HepG2 (cell line): ENCODE results near the gene PLOD2. TPM values are rescaled to one million over a fixed set of nuclear protein-coding genes. Genes with fewer than 3 reads are reported as not detected.

Experiments
- ATAC-seq: fragments of 200-7000 bp; cut with Tn5 transposase; 3 replicates; pipeline ENCODE4 v1.9.1; 2020; ENCODE audit warnings: mild to moderate bottlenecking, moderate library complexity
- BruUV-seq: library from RNA; stranded (reverse); fragments of 400-500 nt; replicated peaks from 2 replicates; lab custom pipeline; 2021; lab: Mats Ljungman, UMichigan
- CTCF ChIA-PET: fragments of 300-600 bp; formaldehyde crosslinking; extraction: SDS; loops from one replicate; lab custom pipeline; 2021; ENCODE audit warnings: low total read pairs, inconsistent platforms, low intra/inter-chr PET ratio; lab: Yijun Ruan, JAX
- POLR2A ChIA-PET: fragments of 350-600 bp; sonication (Branson Sonifier 250); formaldehyde crosslinking; loops from one replicate; lab custom pipeline; 2020; ENCODE audit warnings: antibody characterized with exemption, inconsistent platforms; lab: Yijun Ruan, JAX
- DNase-seq: peaks from one replicate; pipeline ENCODE4 v3.0.0-alpha.2; 2015; ENCODE audit warnings: low spot score
- FAIRE-seq: peaks from 3 replicates; lab custom pipeline; 2011; peaks lifted over from hg19 to GRCh38; lab: Jason Lieb, UNC
- H2AFZ ChIP-seq: one replicate; pipeline ENCODE4 v1.6.1; 2011; ENCODE audit warnings: low read length, inconsistent platforms
- H3K27ac ChIP-seq: fragments of 300-600 bp; 3 replicates; pipeline ENCODE4 v1.8.0; 2011; ENCODE audit warnings: mixed run types, mild to moderate bottlenecking, mixed read lengths, low read length, inconsistent platforms; ENCODE audit not compliant: insufficient read depth; ENCODE audit errors: extremely low read length
- H3K27me3 ChIP-seq, 2 experiments: fragments of 200-600 bp in 1 of 2; 2 replicates in 1 of 2; 3 replicates in 1 of 2; pipeline versions ENCODE4 v1.6.0 to v1.8.0; 2011; ENCODE audit warnings: low read length in 2 of 2, mild to moderate bottlenecking in 2 of 2, moderate library complexity in 2 of 2, inconsistent platforms in 1 of 2; ENCODE audit not compliant: insufficient read depth in 2 of 2, control insufficient read depth in 1 of 2
- H3K36me3 ChIP-seq, 2 experiments: fragments of 200-600 bp in 1 of 2; replicated peaks in 1 of 2; 2 replicates in 1 of 2; 3 replicates in 1 of 2; pipeline versions ENCODE4 v1.5.1 to v1.8.0; 2011; ENCODE audit warnings: low read length in 2 of 2, inconsistent platforms in 1 of 2; ENCODE audit not compliant: insufficient read depth in 2 of 2, control insufficient read depth in 1 of 2
- H3K4me1 ChIP-seq: 2 replicates; pipeline ENCODE4 v1.5.1; 2012; ENCODE audit warnings: low read length, inconsistent platforms; ENCODE audit not compliant: insufficient read depth
- H3K4me2 ChIP-seq: 2 replicates; pipeline ENCODE4 v1.6.0; 2011; ENCODE audit warnings: low read depth, low read length, inconsistent platforms
- H3K4me3 ChIP-seq, 3 experiments: fragments of 200-600 bp in 1 of 3; sonication (generic), shearing (Covaris generic) in 1 of 3; replicated peaks in 1 of 3; 2 replicates each; pipeline ENCODE4 v1.5.1; 2011 to 2016; ENCODE audit warnings: low read length in 3 of 3, inconsistent platforms in 2 of 3, low read depth in 2 of 3, mild to moderate bottlenecking in 2 of 3, control low read depth in 1 of 3, mixed read lengths in 1 of 3; ENCODE audit not compliant: insufficient read depth in 1 of 3
- H3K79me2 ChIP-seq: one replicate; pipeline ENCODE4 v1.6.1; 2011; ENCODE audit warnings: low read length, inconsistent platforms; ENCODE audit not compliant: insufficient read depth
- H3K9ac ChIP-seq: 2 replicates; pipeline ENCODE4 v1.6.0; 2011; ENCODE audit warnings: mild to moderate bottlenecking, low read depth, low read length, inconsistent platforms; ENCODE audit not compliant: insufficient read depth
- H3K9me3 ChIP-seq: 2 replicates; pipeline ENCODE4 v1.5.1; 2012; ENCODE audit warnings: mild to moderate bottlenecking, low read length
- H4K20me1 ChIP-seq: 2 replicates; pipeline ENCODE4 v1.6.0; 2011; ENCODE audit warnings: inconsistent platforms, mild to moderate bottlenecking, low read length, moderate library complexity; ENCODE audit not compliant: insufficient read depth
- ARID3A ChIP-seq: IDR thresholded peaks from 2 replicates; pipeline ENCODE4 v1.6.1; 2012; ENCODE audit warnings: low read depth, low read length, improper control_type of control experiment
- SP2 ChIP-seq: sonication (generic); formaldehyde crosslinking; IDR thresholded peaks from 2 replicates; pipeline ENCODE4 v1.5.1; 2020; ENCODE audit warnings: mild to moderate bottlenecking, missing genetic modification reagents
- ZMAT5 ChIP-seq: sonication (generic); formaldehyde crosslinking; IDR thresholded peaks from 2 replicates; pipeline ENCODE4 v1.5.0; 2020; ENCODE audit warnings: mild to moderate bottlenecking, low read depth, missing genetic modification reagents, borderline replicate concordance
- ZNF280B ChIP-seq: sonication (generic); formaldehyde crosslinking; IDR thresholded peaks from 2 replicates; pipeline ENCODE4 v1.5.0; 2020; ENCODE audit warnings: missing genetic modification reagents, mild to moderate bottlenecking, borderline replicate concordance
- ZNF616 ChIP-seq: sonication (generic); formaldehyde crosslinking; IDR thresholded peaks from 2 replicates; pipeline ENCODE4 v1.5.0; 2020; ENCODE audit warnings: low read depth, mild to moderate bottlenecking, missing genetic modification reagents
- ZNF788 ChIP-seq: sonication (generic); formaldehyde crosslinking; IDR thresholded peaks from 2 replicates; pipeline ENCODE4 v1.5.0; 2020; ENCODE audit warnings: mild to moderate bottlenecking, missing genetic modification reagents, borderline replicate concordance
- WGBS: methylation state at CpG from one replicate; pipeline ENCODE4 v1.1.6; 2017; ENCODE audit warnings: low lambda C conversion rate; 5-methylcytosine and 5-hydroxymethylcytosine counted together
- in situ Hi-C: cut with HindIII; loops from 2 replicates; pipeline ENCODE4 v1.10.0; 2017; ENCODE audit warnings: low pct_unique_long_range_greater_than_20kb; ENCODE audit not compliant: extremely low pct_ligation_motif_present
- intact Hi-C: fragments of 100-400 bp; cut with micrococcal nuclease; formaldehyde crosslinking; loops from one replicate; pipeline ENCODE4 v1.10.0; 2022; ENCODE audit not compliant: unreplicated experiment
- polyA plus RNA-seq, 8 experiments: library from polyadenylated mRNA; depleted of rRNA in 3 of 8; stranded (reverse) in 7 of 8; unstranded in 1 of 8; fragments of >200 nt; fragmentation: Illumina TruSeq in 4 of 8; extraction: Trizol in 4 of 8; gene quantifications; 2 replicates each; pipeline versions ENCODE4 v1.2.1 to v1.2.3, GENCODE V29; 2011 to 2016; ENCODE audit warnings: low read depth in 4 of 8, missing spikeins in 1 of 8, mixed read lengths in 1 of 8; ENCODE audit not compliant: insufficient read depth in 1 of 8
- total RNA-seq, 5 experiments: library from RNA; depleted of rRNA; stranded (reverse); fragments of >200 nt; fragmentation: Illumina TruSeq; extraction: Trizol; gene quantifications; 2 replicates each; pipeline ENCODE4 v1.2.3, GENCODE V29; 2016; ENCODE audit warnings: low read depth in 1 of 5

The PLOD2 gene
- total and polyA plus RNA-seq, 2 of the 13 experiments (the other 11 are each of a cell fraction or from before 2014, with no cell fraction given): 107 to 161 TPM

GRCh38 chr3:146110161-146110560, 50.8 kb downstream of the PLOD2 start (continued):
- TF ChIP-seq SP2: no peak

GRCh38 chr3:146106986-146107385, 54.0 kb downstream of the PLOD2 start:
- Histone ChIP-seq H3K4me2 (no peak overlapping the region), H3K36me3 (peaks cover 10 to 55% of the 10 kb centered on the region in 2 experiments; a peak in 4 of 5 replicates), H3K4me3 (no peak overlapping the region), H3K27ac (no peak overlapping the region), H4K20me1 (0 out of 2 replicates have a peak, but pooled peaks cover 2% of the 10 kb centered on the region), H2AFZ (no peak overlapping the region), H3K27me3 (no peaks in the 10 kb centered on the region), H3K79me2 (peaks cover 8% of the 10 kb centered on the region), H3K9ac (no peak overlapping the region), H3K4me1 (peaks cover 35% of the 10 kb centered on the region), H3K9me3 (no peaks in the 10 kb centered on the region)
- no TSS peak for BruUV-seq
- ChIA-PET POLR2A (interaction anchor here (1.2 kb wide), 1 partner anchor 54 kb away, joined by 4 read pairs; the partner anchor contains the start of gene PLOD2), CTCF (no interaction called here)
- no peak for TF ChIP-seq ARID3A
- TF ChIP-seq ZNF788: no peak
- TF ChIP-seq ZMAT5 (CRISPR knock-in tag): no peak
- no peak for TF ChIP-seq ZNF280B (CRISPR knock-in tag)
- TF ChIP-seq ZNF616 (CRISPR knock-in tag): no peak
- no peak for ATAC-seq
- 98% methylated on average over 5 of the region's 5 CpGs for WGBS
- DNase-seq: no peak
- FAIRE-seq: no peak
- in situ Hi-C loops (no loop called here), intact Hi-C loops (no loop called here)
